HL-60 (cell line): Measurements from ENCODE around the gene DOCK8.

Experiments
- DNase-seq, 2 experiments: peaks; one replicate each; pipeline ENCODE4 v3.0.0-alpha.2; 2010 to 2020; ENCODE audit warnings: low read depth in 1 of 2, low spot score in 1 of 2
- H3K27ac ChIP-seq: fragments of 250-450 bp; sonication (Bioruptor Pico); replicated peaks from 2 replicates; pipeline ENCODE4 v1.5.1; 2020; ENCODE audit warnings: mild to moderate bottlenecking, moderate library complexity
- H3K27me3 ChIP-seq: fragments of 250-450 bp; sonication (Bioruptor Pico); 2 replicates; pipeline ENCODE4 v1.5.1; 2021; ENCODE audit warnings: mild to moderate bottlenecking, moderate library complexity; ENCODE audit not compliant: insufficient read depth, poor library complexity, severe bottlenecking
- H3K4me3 ChIP-seq: replicated peaks from 2 replicates; pipeline ENCODE4 v1.5.1; 2011; ENCODE audit warnings: mild to moderate bottlenecking, control low read depth, low read length; ENCODE audit not compliant: insufficient read depth
- CTCF ChIP-seq: IDR thresholded peaks from one replicate; pipeline ENCODE4 v1.5.1; 2011; ENCODE audit warnings: low read length, control low read depth, inconsistent platforms; ENCODE audit not compliant: insufficient read depth
- GABPA ChIP-seq: IDR thresholded peaks from 2 replicates; pipeline ENCODE4 v1.6.1; 2012; ENCODE audit warnings: low read depth
- POLR2AphosphoS5 ChIP-seq: IDR thresholded peaks from 2 replicates; pipeline ENCODE4 v1.6.1; 2012; ENCODE audit warnings: low read depth
- REST ChIP-seq: IDR thresholded peaks from 2 replicates; pipeline ENCODE4 v1.6.1; 2012; ENCODE audit warnings: low read depth; ENCODE audit not compliant: insufficient replicate concordance
- SPI1 ChIP-seq: IDR thresholded peaks from 2 replicates; pipeline ENCODE4 v1.6.1; 2012; ENCODE audit warnings: low read depth, mild to moderate bottlenecking, borderline replicate concordance

DOCK8 gene

GRCh38 chr9:295576-295975 lies 80.9 kb downstream of the DOCK8 start:
- no peaks in the 10 kb centered on the region for H3K27me3 ChIP-seq
- TF ChIP-seq GABPA (no peak), CTCF (no peak), REST (no peak), SPI1 (no peak), POLR2AphosphoS5 (no peak)
- DNase-seq, result no peak
- H3K4me3 ChIP-seq, result no peak overlapping the region
- no peak overlapping the region for H3K27ac ChIP-seq

GRCh38 chr9:296411-296810 lies 81.7 kb downstream of the DOCK8 start:
- H3K27me3 ChIP-seq, result no peaks in the 10 kb centered on the region
- peak in 1 of 2 experiments; percentile 23 for DNase-seq
- peak overlapping the region; percentile 69 for H3K27ac ChIP-seq
- no peak for TF ChIP-seq GABPA
- no peak overlapping the region for H3K4me3 ChIP-seq

GRCh38 chr9:297104-297972 lies 82.7 kb downstream of the DOCK8 start:
- Histone ChIP-seq H3K4me3 (no peak overlapping the region), H3K27ac (peak overlapping the region; percentile 69), H3K27me3 (no peaks in the 10 kb centered on the region)
- DNase-seq, result peak; percentile 82 to 95
- no peak for TF ChIP-seq CTCF
- 0 out of 2 replicates have a peak, but pooled peaks have one; percentile 20 for TF ChIP-seq GABPA
- TF ChIP-seq POLR2AphosphoS5, result 0 out of 2 replicates have a peak, but pooled peaks have one; percentile 8
- peak; percentile 44; the same call in 1 of the 2 replicates for TF ChIP-seq SPI1
- TF ChIP-seq REST, result no peak

- TF ChIP-seq CTCF, result no peak
- TF ChIP-seq REST, result no peak
- TF ChIP-seq SPI1, result no peak
- no peak for TF ChIP-seq POLR2AphosphoS5
- no peak for TF ChIP-seq GABPA
- no peak for DNase-seq
Measured at GRCh38 chr9:303502-303901, 88.8 kb downstream of the DOCK8 start.

More at GRCh38 chr9:303502-303901, 88.8 kb downstream of the DOCK8 start:
- Histone ChIP-seq H3K27ac (no peak overlapping the region), H3K4me3 (no peak overlapping the region), H3K27me3 (no peaks in the 10 kb centered on the region)
